Type B pancreatic cell (in vitro differentiated cells): ENCODE results near the gene MTX1. TPM values are rescaled to one million over a fixed set of nuclear protein-coding genes. Genes with fewer than 3 reads are reported as not detected.
"Not testable (repeated sequence)": the region's sequence is repeated elsewhere in the genome, so short reads cannot be mapped to it uniquely, and the experiment has no call there.

ENCODE experiments used
- DNase-seq: peaks from one replicate; pipeline ENCODE4 v3.0.0; 2021; ENCODE audit warnings: mixed read lengths; ENCODE audit not compliant: unreplicated experiment; ENCODE audit errors: extremely low spot score
- H3K27ac Mint-ChIP-seq: 2 replicates; pipeline ENCODE4 v1.8.0; 2021; ENCODE audit warnings: mild to moderate bottlenecking, mixed read lengths
- H3K27me3 Mint-ChIP-seq: 2 replicates; pipeline ENCODE4 v1.8.0; 2021; ENCODE audit warnings: mixed read lengths
- H3K36me3 Mint-ChIP-seq: 2 replicates; pipeline ENCODE4 v1.8.0; 2021; ENCODE audit warnings: mixed read lengths
- H3K4me1 Mint-ChIP-seq: one replicate; pipeline ENCODE4 v1.8.0; 2021; ENCODE audit warnings: mixed read lengths; ENCODE audit not compliant: unreplicated experiment
- H3K4me3 Mint-ChIP-seq: 2 replicates; pipeline ENCODE4 v1.8.0; 2021; ENCODE audit warnings: mild to moderate bottlenecking, mixed read lengths
- H3K9me3 Mint-ChIP-seq: 2 replicates; pipeline ENCODE4 v1.8.0; 2021; ENCODE audit warnings: mixed read lengths
- total RNA-seq: library from RNA; stranded (reverse); gene quantifications from 2 replicates; pipeline ENCODE4 v1.2.1, GENCODE V29; 2021; ENCODE audit warnings: low replicate concordance
- TF ChIP-seq, protein P1 (sequence below): fragments of 200-600 bp; sonication (generic); conservative IDR thresholded peaks from 2 replicates; pipeline ENCODE4 v1.5.0; 2021; ENCODE audit warnings: antibody characterized with exemption, mild to moderate bottlenecking

MTX1 gene
- total RNA-seq, 1 donor from 2014 or later, result 34.0 TPM

- TF ChIP-seq, protein P1, sequence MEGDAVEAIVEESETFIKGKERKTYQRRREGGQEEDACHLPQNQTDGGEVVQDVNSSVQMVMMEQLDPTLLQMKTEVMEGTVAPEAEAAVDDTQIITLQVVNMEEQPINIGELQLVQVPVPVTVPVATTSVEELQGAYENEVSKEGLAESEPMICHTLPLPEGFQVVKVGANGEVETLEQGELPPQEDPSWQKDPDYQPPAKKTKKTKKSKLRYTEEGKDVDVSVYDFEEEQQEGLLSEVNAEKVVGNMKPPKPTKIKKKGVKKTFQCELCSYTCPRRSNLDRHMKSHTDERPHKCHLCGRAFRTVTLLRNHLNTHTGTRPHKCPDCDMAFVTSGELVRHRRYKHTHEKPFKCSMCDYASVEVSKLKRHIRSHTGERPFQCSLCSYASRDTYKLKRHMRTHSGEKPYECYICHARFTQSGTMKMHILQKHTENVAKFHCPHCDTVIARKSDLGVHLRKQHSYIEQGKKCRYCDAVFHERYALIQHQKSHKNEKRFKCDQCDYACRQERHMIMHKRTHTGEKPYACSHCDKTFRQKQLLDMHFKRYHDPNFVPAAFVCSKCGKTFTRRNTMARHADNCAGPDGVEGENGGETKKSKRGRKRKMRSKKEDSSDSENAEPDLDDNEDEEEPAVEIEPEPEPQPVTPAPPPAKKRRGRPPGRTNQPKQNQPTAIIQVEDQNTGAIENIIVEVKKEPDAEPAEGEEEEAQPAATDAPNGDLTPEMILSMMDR, result no peak
- H3K36me3 Mint-ChIP-seq, result peaks cover 4% of the 10 kb centered on the region
- H3K4me1 Mint-ChIP-seq, result peaks cover 10% of the 10 kb centered on the region
- H3K4me3 Mint-ChIP-seq, result peak overlapping the region; percentile 30
- no peaks in the 10 kb centered on the region for H3K9me3 Mint-ChIP-seq
- H3K27me3 Mint-ChIP-seq, result no peaks in the 10 kb centered on the region
- peak overlapping the region; percentile 96 for H3K27ac Mint-ChIP-seq
- DNase-seq, result no peak
Observed at GRCh38 chr1:155218854-155219591, 10.5 kb downstream of the MTX1 start.

- peaks cover 4% of the 10 kb centered on the region for H3K36me3 Mint-ChIP-seq
- TF ChIP-seq, protein P1, result no peak
- peak overlapping the region; percentile 96 for H3K27ac Mint-ChIP-seq
- no peak for DNase-seq
- no peaks in the 10 kb centered on the region for H3K27me3 Mint-ChIP-seq
- no peaks in the 10 kb centered on the region for H3K9me3 Mint-ChIP-seq
- H3K4me1 Mint-ChIP-seq, result peaks cover 14% of the 10 kb centered on the region
- peak overlapping the region; percentile 30 for H3K4me3 Mint-ChIP-seq
Observed at GRCh38 chr1:155219592-155220031, 11.1 kb downstream of the MTX1 start.

DNA sequence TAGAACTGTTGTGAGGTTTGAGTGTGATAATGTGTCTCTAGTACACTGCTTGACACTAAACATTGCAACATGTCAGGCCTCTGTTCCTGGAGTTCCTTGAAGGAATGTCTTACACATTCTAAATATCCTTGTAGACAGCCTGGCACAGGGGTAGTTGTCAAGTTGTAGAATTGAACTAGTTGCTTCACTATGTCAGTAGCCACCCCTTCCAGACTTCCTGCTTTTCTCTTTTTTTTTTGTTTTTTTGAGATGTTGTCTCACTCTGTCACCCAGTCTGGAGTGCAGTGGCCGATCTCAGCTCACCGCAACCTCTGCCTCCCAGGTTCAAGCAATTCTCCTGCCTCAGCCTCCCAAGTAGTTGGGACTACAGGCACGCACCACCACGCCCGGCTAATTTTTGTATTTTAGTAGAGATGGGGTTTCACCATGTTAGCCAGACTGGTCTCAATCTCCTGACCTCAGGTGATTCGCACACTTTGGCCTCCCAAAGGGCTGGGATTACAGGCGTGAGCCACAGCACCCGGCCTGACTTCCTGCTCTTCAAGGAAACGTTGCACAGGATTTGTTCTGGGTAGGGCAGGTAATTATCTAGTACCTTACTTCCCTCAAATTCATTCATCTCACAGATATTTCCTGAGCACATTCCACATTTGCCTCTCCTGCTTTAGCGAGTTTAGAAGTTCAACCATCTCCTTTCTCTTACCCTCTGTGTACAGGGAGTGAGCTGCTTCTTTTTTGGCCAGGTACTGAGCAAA, 11.9 kb downstream of the MTX1 start:
- Mint-ChIP-seq H3K4me1 (peaks cover 19% of the 10 kb centered on the region), H3K27ac (peak overlapping the region; percentile 96), H3K4me3 (peak overlapping the region; percentile 7)
- not testable (repeated sequence) for H3K27me3 Mint-ChIP-seq, H3K36me3 Mint-ChIP-seq, DNase-seq, H3K9me3 Mint-ChIP-seq

- H3K27me3 Mint-ChIP-seq, result no peaks in the 10 kb centered on the region
- no peak overlapping the region for H3K4me3 Mint-ChIP-seq
- H3K27ac Mint-ChIP-seq, result no peak overlapping the region
- TF ChIP-seq, protein P1, result no peak
- no peaks in the 10 kb centered on the region for H3K9me3 Mint-ChIP-seq
- H3K36me3 Mint-ChIP-seq, result no peaks in the 10 kb centered on the region
- DNase-seq, result no peak
- H3K4me1 Mint-ChIP-seq, result peaks cover 33% of the 10 kb centered on the region
Observed at GRCh38 chr1:155223047-155223446, 14.6 kb downstream of the MTX1 start.

DNA sequence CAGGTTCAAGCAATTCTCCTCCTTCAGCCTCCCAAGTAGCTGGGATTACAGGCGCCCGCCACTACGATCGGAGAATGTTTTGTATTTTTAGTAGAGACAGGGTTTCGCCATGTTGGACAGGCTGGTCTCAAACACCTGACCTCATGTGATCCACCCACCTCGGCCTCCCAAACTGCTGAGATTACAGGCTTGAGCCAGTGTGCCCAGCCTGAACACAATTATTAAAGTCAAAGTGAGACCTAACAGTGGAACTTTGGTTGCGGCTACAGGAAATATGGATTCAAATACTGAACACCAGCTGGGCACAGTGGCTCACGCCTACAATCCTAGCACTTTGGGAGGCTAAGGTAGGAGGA, 16.9 kb downstream of the MTX1 start:
- H3K9me3 Mint-ChIP-seq, H3K36me3 Mint-ChIP-seq, DNase-seq, H3K27me3 Mint-ChIP-seq: not testable (repeated sequence)
- peak overlapping the region; percentile 94 for H3K4me3 Mint-ChIP-seq
- H3K27ac Mint-ChIP-seq, result peak overlapping the region; percentile 87
- peaks cover 24% of the 10 kb centered on the region for H3K4me1 Mint-ChIP-seq

GRCh38 chr1:155226188-155226909, 17.9 kb downstream of the MTX1 start:
- no peaks in the 10 kb centered on the region for H3K36me3 Mint-ChIP-seq
- no peaks in the 10 kb centered on the region for H3K27me3 Mint-ChIP-seq
- peak overlapping the region; percentile 96 for H3K27ac Mint-ChIP-seq
- TF ChIP-seq, protein P1, result peak; percentile 59
- no peaks in the 10 kb centered on the region for H3K9me3 Mint-ChIP-seq
- peak overlapping the region; percentile 94 for H3K4me3 Mint-ChIP-seq
- DNase-seq, result no peak
- H3K4me1 Mint-ChIP-seq, result peaks cover 24% of the 10 kb centered on the region
